GM18909 (cell line): Measurements from ENCODE around the gene SLC17A7.

Source experiments
- ATAC-seq: cut with Tn5 transposase; IDR thresholded peaks from one replicate; pipeline ENCODE4 v1.9.1; 2021; ENCODE audit warnings: mild to moderate bottlenecking; ENCODE audit not compliant: unreplicated experiment, poor library complexity

SLC17A7 gene

GRCh38 chr19:49390131-49390928 lies 51.0 kb downstream of the SLC17A7 start:
- ATAC-seq, result no peak

- ATAC-seq, result no peak
Observed at GRCh38 chr19:49389406-49389805, 51.9 kb downstream of the SLC17A7 start.

GRCh38 chr19:49387936-49388372 lies 53.4 kb downstream of the SLC17A7 start, which contains the start of gene KASH5:
Gene KASH5, plus strand, starts transcription at chr19:49388249. Its CDS starts 2,635 bp downstream, at chr19:49390884.
- ATAC-seq, result no peak

- no peak for ATAC-seq
Observed at GRCh38 chr19:49383599-49383998, 57.7 kb downstream of the SLC17A7 start.

- ATAC-seq, result no peak
Observed at GRCh38 chr19:49382639-49383038, 58.7 kb downstream of the SLC17A7 start.

- no peak for ATAC-seq
Observed at GRCh38 chr19:49380391-49380790, 60.9 kb downstream of the SLC17A7 start.
